Measurements from ENCODE around the gene TRIP13. TPM values are rescaled to one million over a fixed set of nuclear protein-coding genes. Genes with fewer than 3 reads are reported as not detected.

Gene TRIP13
- total RNA-seq, 2 donors from 2014 or later: 0.20 to 0.93 TPM

DNA sequence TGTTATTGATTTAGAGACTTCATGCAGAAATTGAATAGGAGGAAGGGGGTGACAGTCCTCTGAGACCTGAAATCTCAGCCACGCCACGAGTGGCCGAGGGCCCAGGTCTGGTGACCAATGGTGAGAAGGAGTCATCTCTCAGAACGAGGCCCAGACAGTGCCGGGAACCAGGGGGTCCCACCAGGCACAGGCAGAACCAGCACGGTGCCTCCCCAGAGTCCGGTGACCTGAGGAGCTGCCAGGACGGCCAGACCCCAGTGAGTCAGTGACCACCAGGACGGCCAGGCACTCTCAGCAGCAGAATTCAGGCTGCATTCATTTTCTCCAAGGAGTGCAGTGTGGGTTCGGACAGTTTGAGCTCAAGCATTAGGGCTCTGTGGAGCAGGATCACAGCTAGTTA, 72.1 kb downstream of the TRIP13 start:
- Histone ChIP-seq H3K27ac (no peak overlapping the region), H3K27me3 (no peaks in the 10 kb centered on the region), H3K9me3 (no peaks in the 10 kb centered on the region), H3K4me3 (no peak overlapping the region), H3K4me1 (peaks cover 0 to 19% of the 10 kb centered on the region in 2 donors), H3K36me3 (no peaks in the 10 kb centered on the region)
- DNase-seq (ENCODE audit: low spot score): no peak
- TF ChIP-seq, protein P1, sequence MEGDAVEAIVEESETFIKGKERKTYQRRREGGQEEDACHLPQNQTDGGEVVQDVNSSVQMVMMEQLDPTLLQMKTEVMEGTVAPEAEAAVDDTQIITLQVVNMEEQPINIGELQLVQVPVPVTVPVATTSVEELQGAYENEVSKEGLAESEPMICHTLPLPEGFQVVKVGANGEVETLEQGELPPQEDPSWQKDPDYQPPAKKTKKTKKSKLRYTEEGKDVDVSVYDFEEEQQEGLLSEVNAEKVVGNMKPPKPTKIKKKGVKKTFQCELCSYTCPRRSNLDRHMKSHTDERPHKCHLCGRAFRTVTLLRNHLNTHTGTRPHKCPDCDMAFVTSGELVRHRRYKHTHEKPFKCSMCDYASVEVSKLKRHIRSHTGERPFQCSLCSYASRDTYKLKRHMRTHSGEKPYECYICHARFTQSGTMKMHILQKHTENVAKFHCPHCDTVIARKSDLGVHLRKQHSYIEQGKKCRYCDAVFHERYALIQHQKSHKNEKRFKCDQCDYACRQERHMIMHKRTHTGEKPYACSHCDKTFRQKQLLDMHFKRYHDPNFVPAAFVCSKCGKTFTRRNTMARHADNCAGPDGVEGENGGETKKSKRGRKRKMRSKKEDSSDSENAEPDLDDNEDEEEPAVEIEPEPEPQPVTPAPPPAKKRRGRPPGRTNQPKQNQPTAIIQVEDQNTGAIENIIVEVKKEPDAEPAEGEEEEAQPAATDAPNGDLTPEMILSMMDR (IDR thresholded peaks at IDR 0.05): no peak

DNA sequence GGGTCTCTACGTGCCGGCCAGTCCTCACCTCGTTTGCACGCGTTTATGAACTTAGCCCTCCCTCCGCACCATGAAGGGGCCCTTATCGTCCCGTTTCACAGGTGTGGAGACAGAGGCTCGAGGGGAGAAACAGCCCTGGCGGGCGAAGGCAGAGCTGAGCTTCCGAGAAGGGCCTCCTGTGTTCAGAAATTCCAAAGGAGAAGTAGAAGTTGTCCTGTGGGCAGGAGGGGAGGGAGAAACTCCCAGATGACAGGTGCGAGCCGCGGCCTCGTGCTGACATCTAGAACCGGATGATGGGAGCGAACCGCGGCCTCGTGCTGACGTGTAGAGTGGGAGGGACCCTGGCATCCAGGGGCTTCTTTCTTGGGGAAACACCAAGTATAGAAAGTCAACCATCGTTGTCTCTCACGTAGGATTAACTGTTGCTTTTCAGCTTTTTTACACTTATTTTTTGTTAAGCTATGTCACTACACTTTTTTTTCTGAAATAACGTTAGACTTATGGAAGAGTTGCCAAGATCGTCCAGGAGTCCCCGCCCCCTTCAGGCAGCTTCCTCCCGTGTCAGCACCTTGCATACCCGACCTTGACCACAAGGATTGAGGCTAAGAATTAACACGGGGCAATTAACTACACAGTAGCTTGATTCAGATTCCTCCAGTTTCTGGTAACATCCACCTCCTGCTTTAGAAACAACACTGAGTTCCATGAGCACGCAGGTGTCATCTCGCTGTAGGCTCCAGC, 73.1 kb downstream of the TRIP13 start:
- no peak for DNase-seq (ENCODE audit: low spot score)
- Histone ChIP-seq H3K27ac (no peak overlapping the region), H3K36me3 (no peaks in the 10 kb centered on the region), H3K27me3 (no peaks in the 10 kb centered on the region), H3K4me3 (no peak overlapping the region), H3K4me1 (peaks cover 0 to 15% of the 10 kb centered on the region in 2 donors), H3K9me3 (no peaks in the 10 kb centered on the region)
- TF ChIP-seq, protein P1 (IDR thresholded peaks at IDR 0.05): no peak

DNA sequence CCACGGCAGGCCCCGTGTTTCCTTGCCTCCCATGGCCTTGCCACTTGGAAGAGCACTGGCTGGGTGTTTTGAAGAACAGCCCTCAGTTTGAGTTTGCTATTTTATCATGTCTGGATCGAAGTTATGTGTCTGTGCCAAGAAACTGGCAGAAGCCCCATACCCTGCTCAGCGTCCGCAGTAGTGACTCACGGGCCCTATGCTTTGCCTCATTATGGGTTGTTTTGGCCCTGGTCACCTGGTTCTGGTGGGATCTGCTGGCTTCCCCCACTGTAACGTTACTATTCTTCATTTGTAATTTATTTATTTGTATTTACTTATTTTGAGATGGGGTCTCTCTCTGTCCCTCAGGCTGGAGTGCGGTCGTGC, 73.6 kb downstream of the TRIP13 start:
- peaks cover 0 to 9% of the 10 kb centered on the region in 2 donors for H3K4me1 ChIP-seq
- H3K36me3 ChIP-seq: no peaks in the 10 kb centered on the region
- TF ChIP-seq, protein P1 (IDR thresholded peaks at IDR 0.05): no peak
- no peaks in the 10 kb centered on the region for H3K27me3 ChIP-seq
- no peak for DNase-seq (ENCODE audit: low spot score)
- H3K27ac ChIP-seq: no peak overlapping the region
- no peak overlapping the region for H3K4me3 ChIP-seq
- H3K9me3 ChIP-seq: no peaks in the 10 kb centered on the region

DNA sequence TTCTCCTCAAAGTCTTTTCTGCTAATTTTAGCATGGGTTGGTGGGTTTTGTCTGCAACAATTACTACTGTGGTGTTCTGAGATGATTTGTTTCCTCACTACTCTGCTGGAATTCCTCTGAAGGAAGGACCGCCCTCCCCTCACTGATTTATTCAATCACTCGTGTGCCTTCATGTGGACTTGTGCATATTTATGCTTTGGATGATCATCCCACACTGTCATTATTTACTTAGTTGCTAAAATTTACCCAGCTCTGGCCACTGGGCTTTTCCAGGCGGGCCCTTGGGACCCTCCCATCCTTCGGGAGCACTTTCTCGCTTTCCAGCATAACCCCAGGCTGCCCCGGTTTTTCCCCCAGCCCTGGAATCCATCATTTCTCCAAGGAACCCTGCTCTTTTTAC, 74.3 kb downstream of the TRIP13 start:
- Histone ChIP-seq H3K36me3 (no peaks in the 10 kb centered on the region), H3K4me1 (peaks cover 0 to 9% of the 10 kb centered on the region in 2 donors), H3K27me3 (no peaks in the 10 kb centered on the region), H3K9me3 (no peaks in the 10 kb centered on the region), H3K27ac (no peak overlapping the region), H3K4me3 (no peak overlapping the region)
- no peak for DNase-seq (ENCODE audit: low spot score)
- TF ChIP-seq, protein P1 (IDR thresholded peaks at IDR 0.05): no peak

Other genes starting within 250 kb of the TRIP13 start
- 10 to 100 TPM; 12.2 to 15.7 TPM for gene TPPP, start 199.5 kb upstream of the TRIP13 start, total RNA-seq
- gene ZDHHC11B, start 108.2 kb upstream of the TRIP13 start, total RNA-seq: 1 to 10 TPM; 4.0 to 7.5 TPM
- 10 to 100 TPM; 10.8 to 16.2 TPM for gene ZDHHC11, start 41.9 kb upstream of the TRIP13 start, total RNA-seq
- 10 to 100 TPM; 15.0 to 16.1 TPM for gene BRD9, start 83 bp upstream of the TRIP13 start, total RNA-seq
- 1 to 10 TPM; 2.4 to 2.8 TPM for gene NKD2, start 115.9 kb downstream of the TRIP13 start, total RNA-seq
- 10 to 100 TPM; 28.5 to 42.3 TPM for gene SLC12A7, start 219.2 kb downstream of the TRIP13 start, total RNA-seq